ENCODE data around the gene EIF2S2. TPM values are rescaled to one million over a fixed set of nuclear protein-coding genes. Genes with fewer than 3 reads are reported as not detected.
A peak's percentile ranks its signal among the peaks of the same experiment; 100 is the strongest.

Gene EIF2S2
- total RNA-seq, 1 experiment from 2014 or later: 179 TPM

DNA sequence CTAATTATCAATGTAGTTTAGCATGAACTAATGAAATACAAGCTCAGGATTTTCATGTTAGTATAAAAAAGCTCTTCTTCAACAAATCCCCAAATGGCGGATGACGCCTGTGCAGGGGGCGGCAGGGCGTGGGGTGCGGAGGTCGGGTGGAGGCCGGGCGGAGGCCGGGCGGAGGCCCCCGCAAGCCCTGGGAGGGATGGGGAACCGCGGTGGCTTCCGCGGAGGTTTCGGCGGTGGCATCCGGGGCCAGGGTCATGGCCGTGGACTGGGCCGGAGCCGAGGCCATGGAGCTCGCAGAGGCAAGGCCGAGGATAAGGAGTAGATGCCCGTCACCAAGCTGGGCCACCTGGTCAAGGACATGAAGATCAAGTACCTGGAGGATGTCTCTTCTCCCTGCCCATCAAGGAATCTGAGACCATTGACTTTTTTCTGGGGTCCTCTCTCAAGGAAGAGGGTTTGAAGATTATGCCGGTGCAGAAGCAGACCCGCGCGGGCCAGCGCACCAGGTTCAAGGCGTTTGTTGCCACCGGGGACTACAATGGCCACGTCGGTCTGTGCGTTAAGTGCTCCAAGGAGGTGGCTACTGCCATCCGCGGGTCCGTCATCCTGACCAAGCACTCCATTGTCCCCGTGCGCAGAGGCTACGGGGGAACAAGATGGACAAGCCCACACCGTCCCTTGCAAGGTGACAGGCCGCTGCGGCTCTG lies 10.4 kb upstream of the EIF2S2 start:
- no peak for DNase-seq (ENCODE audit: low read depth)

DNA sequence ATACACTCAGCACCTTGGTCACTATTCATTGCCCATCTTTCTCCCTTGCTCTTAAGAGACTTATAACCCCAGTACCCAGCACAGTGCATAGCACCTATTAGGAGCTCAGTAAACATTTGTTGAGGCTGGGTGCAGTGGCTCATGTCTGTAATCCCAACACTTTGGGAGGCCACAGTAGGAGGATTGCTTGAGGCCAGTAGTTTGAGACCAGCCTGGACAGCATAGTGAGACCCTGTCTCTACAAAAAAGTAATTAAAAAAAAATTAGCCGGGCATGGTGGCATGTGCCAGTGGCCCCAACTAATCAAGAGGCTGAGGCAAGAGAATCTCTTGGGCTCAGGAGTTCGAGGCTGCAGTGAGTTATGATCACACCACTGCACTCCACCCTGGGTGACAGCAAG lies 8.2 kb upstream of the EIF2S2 start:
- DNase-seq (ENCODE audit: low read depth): no peak

DNA sequence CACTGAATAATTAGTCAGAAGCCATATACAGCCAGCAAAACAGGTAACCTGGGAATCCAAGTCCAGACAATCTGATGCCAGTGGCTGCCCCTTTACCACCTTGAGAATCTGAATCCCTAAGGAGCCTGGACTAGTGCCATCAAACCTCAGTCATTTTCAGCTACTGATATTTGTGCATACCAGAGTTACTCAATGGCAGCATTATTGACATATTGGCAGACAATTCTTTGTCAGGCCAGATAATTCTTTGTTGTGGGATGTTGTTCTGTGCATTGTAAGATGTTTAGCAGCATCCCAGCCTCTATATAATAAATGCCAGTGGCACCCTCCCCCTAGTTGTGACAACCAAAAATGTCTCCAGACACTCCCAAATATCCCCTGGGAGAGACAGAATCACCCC lies 3.2 kb upstream of the EIF2S2 start:
- DNase-seq (ENCODE audit: low read depth): no peak

DNA sequence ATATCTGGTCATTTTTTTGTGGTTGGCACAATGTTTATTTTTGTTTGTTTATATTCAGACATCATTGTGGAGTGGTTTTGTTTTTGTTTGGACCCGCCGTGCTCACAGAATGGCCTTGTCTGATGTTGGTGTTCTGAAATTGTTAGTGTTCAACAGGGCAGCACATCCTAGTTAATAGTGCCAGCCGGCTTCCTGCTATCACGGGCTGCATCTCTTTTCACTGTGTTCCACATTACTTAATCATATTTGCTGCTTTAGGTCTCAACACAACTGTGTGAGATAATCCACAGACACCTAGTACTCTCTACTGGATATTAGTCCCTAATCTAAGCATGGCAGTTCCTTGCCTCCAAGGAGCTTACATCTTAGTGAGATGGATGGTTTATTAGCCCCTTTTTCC lies 2.8 kb upstream of the EIF2S2 start:
- no peak for DNase-seq (ENCODE audit: low read depth)

DNA sequence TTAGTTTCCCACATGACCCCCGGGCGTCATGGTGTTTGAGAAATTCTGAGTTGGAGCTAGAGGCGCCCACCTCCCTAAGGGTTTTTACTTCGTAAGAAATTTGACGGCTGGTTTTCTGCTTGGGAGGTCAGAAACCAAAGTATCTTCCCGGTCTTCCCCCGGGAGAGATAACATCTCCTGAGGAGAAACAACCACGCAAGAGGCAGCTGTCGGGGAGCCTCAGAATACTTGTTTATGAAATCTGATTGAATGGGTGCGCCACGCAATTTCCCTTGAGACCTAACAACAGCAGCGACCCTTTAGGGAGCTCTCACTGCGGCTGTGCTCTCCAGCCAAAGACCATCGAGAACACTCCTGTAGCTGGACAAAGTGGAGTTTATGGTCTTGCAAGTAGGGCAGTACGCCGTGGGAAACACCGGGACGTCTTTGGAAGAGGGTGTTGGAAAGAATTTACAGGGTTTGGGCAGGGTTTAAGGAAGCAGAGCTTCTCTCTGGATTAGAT lies 608 bp upstream of the EIF2S2 start:
- peak; percentile 50 for DNase-seq (ENCODE audit: low read depth)

DNA sequence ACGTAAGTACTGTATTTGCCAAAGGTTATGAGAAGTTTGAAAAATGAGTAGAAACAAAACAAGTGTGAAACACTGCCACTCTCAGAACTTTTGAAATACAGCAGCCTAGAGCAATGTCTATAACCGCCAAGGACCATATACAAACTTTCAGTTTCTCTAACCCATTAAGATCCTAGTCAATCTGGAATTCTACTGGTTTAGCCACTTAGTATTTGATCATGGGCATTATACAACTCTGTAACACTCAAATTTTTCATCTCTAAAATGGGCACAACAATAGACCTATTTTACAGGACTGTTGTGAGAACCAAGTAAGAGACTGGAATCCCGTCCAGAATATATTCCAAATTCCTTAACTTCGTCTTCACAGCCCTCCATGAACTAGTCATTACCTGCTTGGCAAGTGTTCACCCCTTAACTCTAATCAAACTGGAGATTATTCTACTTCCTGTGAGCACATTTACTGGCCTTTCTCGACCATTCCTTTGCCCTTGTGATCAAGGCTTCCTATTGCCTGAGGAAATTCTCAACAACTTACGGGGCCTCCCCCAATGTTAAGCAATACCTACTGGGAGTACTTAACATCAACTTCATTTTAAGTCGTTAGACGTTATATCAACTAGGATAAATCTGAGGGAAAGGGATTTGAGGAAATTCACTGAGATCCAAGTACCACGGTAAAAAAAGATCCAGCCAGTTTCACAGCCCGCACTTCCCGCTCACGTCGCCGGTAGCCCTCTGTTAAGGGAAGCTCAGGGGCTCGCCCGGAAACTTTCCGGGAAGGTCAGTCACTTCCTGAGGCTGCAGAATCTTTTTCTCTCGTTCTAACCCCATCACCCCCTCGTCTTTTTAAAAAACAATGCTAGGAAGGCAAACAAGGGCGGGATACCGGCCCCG lies 1.1 kb downstream of the EIF2S2 start:
- DNase-seq (ENCODE audit: low read depth): peak; percentile 76

DNA sequence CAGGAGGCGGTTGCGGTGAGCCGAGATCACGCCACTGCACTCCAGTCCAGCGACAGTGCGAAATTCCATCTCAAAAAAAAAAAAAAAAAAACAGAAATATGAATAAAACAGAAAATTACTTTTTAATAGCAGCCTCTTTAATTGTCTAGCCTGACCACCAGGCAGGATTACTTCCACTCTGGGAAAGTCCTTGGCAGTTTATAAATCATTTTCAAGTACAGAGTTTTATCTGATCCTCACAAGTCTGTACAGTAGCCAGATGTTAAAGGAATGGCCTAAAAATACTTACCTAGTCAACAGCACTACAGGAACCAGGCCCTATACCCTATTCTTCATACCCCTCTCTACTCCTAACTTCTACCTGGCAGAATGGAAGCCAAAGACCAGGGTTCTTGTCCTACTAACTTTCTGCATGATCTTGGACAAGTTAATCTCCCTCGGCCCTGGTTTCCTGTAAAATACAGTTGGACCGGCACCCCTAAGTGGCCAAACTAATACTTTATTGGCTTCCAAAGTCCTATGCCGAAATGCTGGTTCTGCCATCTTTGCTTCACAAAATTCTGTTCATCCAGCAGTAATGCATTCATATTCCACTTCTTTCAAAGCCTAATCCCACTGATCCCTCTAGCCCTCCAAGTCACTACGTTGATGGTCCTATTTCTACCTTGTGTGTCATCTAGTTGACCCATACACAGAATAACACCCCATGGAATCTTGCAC lies 1.9 kb downstream of the EIF2S2 start:
- no peak for DNase-seq (ENCODE audit: low read depth)

DNA sequence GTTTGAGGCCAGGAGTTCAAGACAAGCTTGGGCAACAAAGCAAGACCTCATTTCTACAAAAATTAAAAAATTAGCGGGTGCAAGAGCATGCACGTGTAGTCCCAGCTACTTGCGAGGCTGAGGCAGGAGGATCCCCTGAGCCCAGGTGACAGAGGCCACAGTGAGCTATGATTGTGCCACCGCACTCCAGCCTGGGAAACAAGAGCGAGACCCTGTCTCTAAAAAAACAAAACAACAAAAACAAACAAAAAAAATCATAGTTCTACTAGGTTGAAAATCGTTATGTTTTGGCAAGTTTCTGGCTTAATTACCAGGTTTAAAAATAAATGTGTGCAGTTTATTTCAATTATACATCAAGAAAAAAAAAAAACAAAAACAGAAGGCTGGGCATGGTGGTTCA lies 2.6 kb downstream of the EIF2S2 start:
- no peak for DNase-seq (ENCODE audit: low read depth)

DNA sequence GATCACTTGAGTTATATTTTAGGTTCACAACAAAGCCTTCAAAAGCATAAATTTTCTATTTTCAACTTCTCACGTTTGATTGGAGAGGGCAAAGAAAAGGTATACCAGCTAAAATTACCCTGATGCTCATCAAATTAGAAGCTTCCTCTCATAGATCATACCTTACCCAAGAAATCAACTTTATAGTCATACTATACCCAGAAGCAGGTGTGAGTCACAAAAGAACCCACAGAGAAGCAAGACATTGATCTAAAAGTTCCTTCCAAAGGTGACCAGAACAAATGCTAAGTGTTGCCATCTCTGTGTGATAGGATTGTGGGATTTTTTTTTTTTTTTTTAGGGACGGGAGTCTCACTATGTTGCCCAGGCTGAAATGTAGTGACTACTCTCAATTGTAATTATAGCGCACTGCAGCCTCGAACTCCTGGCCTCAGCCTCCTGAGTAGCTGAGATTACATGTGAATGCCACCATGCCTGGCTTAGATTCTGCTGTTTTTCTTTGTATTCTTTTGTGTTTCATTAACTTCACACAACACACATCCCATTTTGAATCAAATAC lies 3.3 kb downstream of the EIF2S2 start:
- peak; percentile 33 for DNase-seq (ENCODE audit: low read depth)

DNA sequence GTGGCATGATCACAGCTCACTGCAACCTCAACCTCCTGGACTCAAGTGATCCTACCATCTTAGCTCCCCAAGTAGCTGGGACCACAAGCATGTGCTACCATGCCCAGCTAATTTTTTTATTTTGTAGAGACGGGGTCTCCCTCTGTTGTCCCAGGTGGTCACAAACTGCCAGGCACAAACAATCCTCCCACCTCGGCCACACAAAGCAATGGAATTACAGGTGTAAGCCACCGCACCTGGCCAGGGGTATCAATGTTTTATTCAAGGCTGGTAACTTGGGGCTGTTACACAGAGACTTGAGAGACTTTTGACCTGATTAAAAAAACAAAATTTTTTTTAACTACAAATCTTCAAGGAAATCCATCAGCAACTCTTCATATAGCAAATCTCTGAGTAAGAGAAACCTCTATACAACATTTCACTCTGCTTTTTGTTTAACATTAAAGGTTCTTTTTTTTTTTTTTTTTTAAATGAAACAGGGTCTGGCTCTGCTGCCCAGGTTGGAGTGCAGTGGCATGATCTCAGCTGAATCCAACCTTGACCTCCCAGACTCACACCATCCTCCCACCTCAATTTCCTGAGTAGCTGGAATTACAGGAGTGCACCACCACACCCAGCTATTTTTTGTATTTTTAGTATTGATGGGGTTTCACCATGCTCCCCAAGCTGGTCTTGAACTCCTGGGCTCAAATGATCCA lies 5.9 kb downstream of the EIF2S2 start:
- no peak for DNase-seq (ENCODE audit: low read depth)

DNA sequence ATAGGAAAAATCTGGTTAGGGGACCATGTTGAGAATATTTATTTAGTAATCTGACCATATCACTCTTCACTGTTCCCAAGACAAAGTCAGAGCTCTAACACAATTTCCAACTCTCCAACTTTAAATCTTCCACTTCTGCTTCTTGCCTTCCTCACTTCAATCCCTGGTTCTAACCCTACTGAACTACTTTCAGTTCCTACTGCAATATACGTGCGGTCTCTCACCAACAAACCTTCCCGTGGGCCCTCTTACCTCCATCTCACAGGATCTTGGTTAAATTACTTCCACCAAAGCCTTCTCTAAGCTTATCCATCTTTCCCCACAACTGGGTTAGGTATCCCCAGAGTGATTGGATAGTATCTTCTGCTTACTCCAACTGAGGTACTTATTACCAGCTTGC lies 8.0 kb downstream of the EIF2S2 start:
- DNase-seq (ENCODE audit: low read depth): no peak

DNA sequence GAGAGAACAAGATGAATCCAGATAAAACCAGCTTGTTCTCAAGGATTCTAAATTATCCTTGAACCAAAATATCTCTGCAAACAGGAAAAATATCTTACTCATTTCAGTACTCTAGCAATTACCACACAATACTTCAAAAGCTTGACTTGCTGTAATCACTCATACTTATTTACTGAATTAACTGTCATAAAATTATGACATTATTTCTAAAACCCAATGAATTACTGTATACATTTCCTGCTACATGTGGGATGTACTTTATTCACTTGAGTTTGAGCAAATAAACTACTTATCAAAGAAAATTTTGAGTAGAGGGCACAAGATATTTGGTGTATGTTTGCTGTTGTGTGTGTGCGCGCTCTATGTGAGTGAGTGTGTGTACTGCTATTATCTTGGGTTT lies 9.7 kb downstream of the EIF2S2 start:
- no peak for DNase-seq (ENCODE audit: low read depth)

DNA sequence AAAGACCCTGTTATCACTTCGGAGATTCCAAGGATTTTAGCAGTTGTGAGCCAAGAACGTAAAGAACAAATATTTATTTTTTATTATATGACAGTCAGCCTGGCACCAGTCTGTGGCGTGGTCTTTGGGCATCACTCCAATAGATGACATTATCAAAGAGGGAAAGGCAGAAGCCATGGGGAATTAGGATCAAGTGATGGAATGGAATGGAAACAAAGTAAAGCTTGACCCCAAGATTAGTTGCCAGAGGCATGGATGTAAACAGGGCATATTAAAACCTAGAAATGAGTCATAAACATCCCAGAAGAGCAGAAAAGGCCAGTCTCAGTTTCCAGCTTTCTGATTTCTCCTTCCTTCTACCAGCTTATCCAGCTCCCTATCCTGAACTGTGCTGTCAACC lies 11.5 kb downstream of the EIF2S2 start:
- DNase-seq (ENCODE audit: low read depth): no peak

DNA sequence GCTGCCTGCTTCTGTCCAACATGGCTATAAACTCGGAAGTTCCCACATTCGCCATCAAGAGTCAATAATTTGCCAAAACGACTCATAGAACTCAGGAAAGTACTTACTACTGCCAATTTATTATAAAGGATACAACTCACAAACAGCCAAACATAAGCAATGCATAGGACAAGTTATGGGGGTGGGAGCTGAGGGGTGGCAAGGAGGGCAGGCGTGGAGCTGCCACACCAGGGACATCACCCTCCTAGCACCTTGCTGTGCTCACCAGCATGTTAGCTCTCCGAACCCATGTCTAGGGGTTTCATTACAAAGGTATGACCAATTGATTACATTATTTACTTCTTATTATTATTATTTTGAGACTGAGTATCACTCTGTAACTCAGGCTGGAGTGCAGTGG lies 12.4 kb downstream of the EIF2S2 start:
- DNase-seq (ENCODE audit: low read depth): no peak

DNA sequence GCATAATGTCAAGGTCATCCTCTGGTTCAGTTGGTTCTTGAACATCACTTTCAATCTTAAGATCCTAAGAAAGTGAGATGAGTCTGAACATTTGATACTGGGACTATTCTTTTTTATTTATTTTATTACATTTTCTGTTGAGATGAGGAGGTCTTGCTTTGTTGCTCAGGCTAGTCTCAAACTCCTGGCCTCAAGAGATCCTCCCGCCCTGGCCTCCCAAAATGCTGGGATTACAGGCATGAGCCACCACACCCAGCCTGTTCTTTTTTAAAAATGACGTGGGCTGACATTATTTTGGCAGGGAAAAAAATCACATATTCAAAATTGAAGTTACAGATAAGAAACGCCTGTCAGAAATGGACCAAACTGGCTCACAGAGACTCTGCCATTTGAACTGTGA lies 13.5 kb downstream of the EIF2S2 start:
- no peak for DNase-seq (ENCODE audit: low read depth)

DNA sequence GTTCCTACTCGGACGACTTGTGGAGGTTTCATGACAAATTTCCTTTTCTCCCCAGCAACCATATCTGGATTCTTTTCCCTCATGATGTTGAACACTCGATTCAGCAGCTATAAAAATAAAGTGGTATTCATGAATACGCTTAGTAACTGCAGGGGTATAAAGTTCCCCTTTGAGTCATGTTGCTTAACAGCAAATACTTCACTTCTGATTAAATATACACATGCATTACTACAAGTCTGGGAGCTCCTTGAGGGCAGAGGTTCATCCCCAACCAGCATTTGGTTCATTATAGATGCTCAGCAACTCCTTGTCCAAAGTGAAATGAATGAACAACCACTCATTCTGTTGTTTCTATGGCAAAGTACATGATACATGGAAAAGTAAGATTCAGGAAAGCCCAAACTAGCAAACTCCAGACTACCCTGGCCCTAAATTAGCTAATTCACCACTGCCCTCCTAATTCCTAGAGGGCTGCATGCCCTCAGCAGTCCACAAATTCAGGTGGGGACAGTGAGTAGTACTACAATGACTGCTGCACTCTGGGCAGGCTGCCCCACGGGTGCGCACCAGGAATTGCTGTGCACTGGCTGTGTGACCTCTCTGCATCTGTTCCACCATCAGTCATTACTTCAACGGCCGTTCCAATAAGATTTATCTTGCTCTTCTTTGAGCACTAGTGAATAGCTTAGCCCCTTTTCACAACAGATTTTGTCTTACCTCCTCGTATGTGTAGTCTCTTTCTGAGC lies 15.2 kb downstream of the EIF2S2 start:
- no peak for DNase-seq (ENCODE audit: low read depth)

DNA sequence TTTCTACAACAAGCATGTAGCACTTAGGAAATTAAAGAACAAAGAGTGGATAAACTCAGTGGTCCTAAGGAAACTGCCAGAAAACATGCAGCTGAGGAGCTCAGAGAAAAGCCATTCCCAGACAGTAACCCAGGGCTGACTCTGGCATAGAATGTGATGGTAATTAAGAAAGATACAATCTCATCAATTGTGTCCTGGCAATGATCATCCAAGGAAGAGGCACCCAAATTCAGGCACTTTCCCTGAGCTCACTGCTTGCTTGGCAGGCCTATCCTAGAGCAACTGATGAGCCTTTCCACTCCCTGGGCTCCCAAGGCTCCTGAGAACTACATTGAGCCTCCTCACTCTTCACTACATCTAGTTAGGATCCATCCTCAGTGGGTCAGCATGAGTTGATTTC lies 16.2 kb downstream of the EIF2S2 start:
- no peak for DNase-seq (ENCODE audit: low read depth)

DNA sequence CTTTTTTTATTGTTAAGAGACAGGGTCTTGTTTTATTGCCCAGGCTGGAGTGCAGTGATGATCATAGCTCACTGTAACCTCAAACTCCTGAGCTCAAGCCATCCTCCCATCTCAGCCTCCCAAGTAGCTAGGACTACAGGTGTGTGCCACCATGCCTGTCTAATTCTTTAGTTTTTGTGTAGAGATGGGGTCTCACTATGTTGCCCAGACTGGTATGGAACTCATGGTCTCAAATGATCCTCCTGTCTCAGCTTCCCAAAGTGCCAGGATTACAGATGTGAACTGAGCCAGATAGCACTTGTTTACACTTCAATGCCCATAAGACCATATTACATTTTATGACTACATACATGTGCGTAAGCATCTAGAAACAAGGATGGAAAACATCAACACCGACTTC lies 18.1 kb downstream of the EIF2S2 start:
- no peak for DNase-seq (ENCODE audit: low read depth)

DNA sequence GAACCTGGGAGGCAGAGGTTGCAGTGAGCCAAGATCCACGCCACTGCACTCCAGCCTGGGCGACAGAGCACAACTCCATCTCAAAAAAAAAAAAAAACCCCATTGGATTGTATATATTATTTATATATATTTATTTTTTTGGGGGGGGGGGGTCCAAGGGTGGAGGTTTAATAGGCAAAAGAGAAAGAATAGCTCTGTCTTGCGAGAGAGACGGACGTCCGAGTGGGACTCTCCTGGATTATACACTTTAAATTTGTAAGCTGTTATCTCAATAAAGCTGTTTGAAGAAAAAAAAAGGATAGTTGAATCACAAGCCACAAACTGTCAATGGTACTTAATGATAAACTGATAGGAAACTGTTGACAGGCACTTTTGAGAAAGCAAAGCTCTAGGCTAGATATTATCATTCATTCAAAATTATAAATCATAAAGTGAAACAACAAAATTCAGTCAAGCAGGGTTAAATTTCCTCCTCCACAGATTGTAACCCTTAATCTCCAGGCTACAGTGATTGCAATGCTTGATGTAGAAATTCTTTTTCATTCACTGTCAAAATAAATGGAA lies 20.3 kb downstream of the EIF2S2 start:
- DNase-seq (ENCODE audit: low read depth): no peak

DNA sequence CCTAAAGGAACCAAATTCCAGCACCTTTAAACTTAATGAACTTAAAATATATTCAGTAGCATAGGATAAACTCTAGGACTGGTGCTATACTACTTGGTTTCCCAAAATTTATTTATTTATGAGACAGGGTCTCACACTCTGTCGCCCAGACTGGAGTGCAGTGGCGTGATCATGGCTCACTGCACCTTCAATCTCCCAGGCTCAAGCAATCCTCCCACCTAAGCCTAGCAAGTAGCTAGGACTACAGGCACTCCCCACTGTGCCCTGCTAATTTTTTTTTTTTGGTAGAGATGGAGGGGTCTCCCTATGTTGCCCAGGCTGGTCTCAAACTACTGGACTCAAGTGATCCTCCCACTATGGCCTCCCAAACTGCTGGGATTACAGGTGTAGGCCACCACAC lies 21.4 kb downstream of the EIF2S2 start:
- DNase-seq (ENCODE audit: low read depth): no peak

All from M059J (cell line).